PC-3 (cell line): ENCODE data around the gene PCDHA7. TPM values are rescaled to one million over a fixed set of nuclear protein-coding genes. Genes with fewer than 3 reads are reported as not detected.
"Not testable (repeated sequence)": the region's sequence is repeated elsewhere in the genome, so short reads cannot be mapped to it uniquely, and the experiment has no call there.

ENCODE experiments used
- ATAC-seq: fragments of 200-7000 bp; cut with Tn5 transposase; 2 replicates; pipeline ENCODE4 v1.9.1; 2020; ENCODE audit warnings: mild to moderate bottlenecking, moderate library complexity
- BruUV-seq: library from RNA; stranded (reverse); fragments of 400-500 nt; replicated peaks from 2 replicates; lab custom pipeline; 2021; lab: Mats Ljungman, UMichigan
- CTCF ChIA-PET: fragments of 300-600 bp; sonication (Branson Sonifier 250); formaldehyde crosslinking; loops from one replicate; lab custom pipeline; 2022; ENCODE audit warnings: antibody characterized with exemption; lab: Charles Lee
- POLR2A ChIA-PET: fragments of 300-600 bp; sonication (Branson Sonifier 250); formaldehyde crosslinking; loops from one replicate; lab custom pipeline; 2022; ENCODE audit warnings: antibody characterized with exemption; ENCODE audit not compliant: unreplicated experiment; lab: Charles Lee
- DNase-seq: peaks from one replicate; pipeline ENCODE4 v3.0.0-alpha.2; 2015
- H2AFZ ChIP-seq: fragments of 300-600 bp; sonication (generic); 2 replicates; pipeline ENCODE4 v1.6.0; 2016; ENCODE audit warnings: antibody characterized with exemption, low read length
- H3F3A ChIP-seq: fragments of 300-600 bp; sonication (generic); one replicate; pipeline ENCODE4 v1.6.0; 2017; ENCODE audit warnings: antibody characterized with exemption, low read length, control low read depth, mild to moderate bottlenecking; ENCODE audit not compliant: unreplicated experiment
- H3K27ac ChIP-seq: fragments of 300-600 bp; sonication (generic); 2 replicates; pipeline ENCODE4 v1.5.1; 2016; ENCODE audit warnings: mild to moderate bottlenecking, low read length
- H3K27me3 ChIP-seq: fragments of 300-600 bp; sonication (generic); 2 replicates; pipeline ENCODE4 v1.6.1; 2016; ENCODE audit warnings: low read length, mixed read lengths
- H3K36me3 ChIP-seq: fragments of 300-600 bp; sonication (generic); 2 replicates; pipeline ENCODE4 v1.6.1; 2016; ENCODE audit warnings: low read depth, mixed run types, low read length, mixed read lengths
- H3K4me1 ChIP-seq: fragments of 300-600 bp; sonication (generic); 2 replicates; pipeline ENCODE4 v1.5.1; 2016; ENCODE audit warnings: low read length; ENCODE audit not compliant: insufficient read depth
- H3K4me2 ChIP-seq: fragments of 300-600 bp; sonication (generic); 2 replicates; pipeline ENCODE4 v1.6.0; 2016; ENCODE audit warnings: low read length
- H3K4me3 ChIP-seq: fragments of 300-600 bp; sonication (generic); 2 replicates; pipeline ENCODE4 v1.5.1; 2016; ENCODE audit warnings: mild to moderate bottlenecking, low read length, mixed read lengths
- H3K79me2 ChIP-seq: fragments of 300-600 bp; sonication (generic); 2 replicates; pipeline ENCODE4 v1.6.1; 2017; ENCODE audit warnings: low read length, mixed read lengths
- H3K9ac ChIP-seq: fragments of 300-600 bp; sonication (generic); 2 replicates; pipeline ENCODE4 v1.6.0; 2016; ENCODE audit warnings: mild to moderate bottlenecking, low read length
- H3K9me2 ChIP-seq: fragments of 300-600 bp; sonication (generic); replicated peaks from 2 replicates; pipeline ENCODE4 v1.6.1; 2016; ENCODE audit warnings: mixed run types, low read length, mixed read lengths
- H3K9me3 ChIP-seq: fragments of 300-600 bp; sonication (generic); 2 replicates; pipeline ENCODE4 v1.6.1; 2016; ENCODE audit warnings: low read length, mixed read lengths
- H4K20me1 ChIP-seq: fragments of 300-600 bp; sonication (generic); 2 replicates; pipeline ENCODE4 v1.6.1; 2016; ENCODE audit warnings: low read length, mixed read lengths
- CTCF ChIP-seq: fragments of 300-600 bp; sonication (generic); conservative IDR thresholded peaks from 2 replicates; pipeline ENCODE4 v1.5.1; 2017; ENCODE audit warnings: antibody characterized with exemption, low read depth, mild to moderate bottlenecking, low read length
- EZH2 ChIP-seq: fragments of 300-600 bp; sonication (generic); IDR thresholded peaks from one replicate; pipeline ENCODE4 v1.6.1; 2017; ENCODE audit warnings: antibody characterized with exemption, mild to moderate bottlenecking, low read length; ENCODE audit not compliant: unreplicated experiment
- EZH2phosphoT487 ChIP-seq: fragments of 300-600 bp; sonication (generic); IDR thresholded peaks from 2 replicates; pipeline ENCODE4 v1.6.1; 2018; ENCODE audit warnings: mild to moderate bottlenecking, antibody characterized with exemption, low read length, borderline replicate concordance
- intact Hi-C: fragments of 100-400 bp; cut with micrococcal nuclease; formaldehyde crosslinking; loops from 2 replicates; pipeline ENCODE4 v1.9.0; 2023
- total RNA-seq: library from RNA; depleted of rRNA; stranded (reverse); fragments of >200 nt; gene quantifications from 2 replicates; pipeline ENCODE4 v1.2.3, GENCODE V29; 2014

Gene PCDHA7
- total RNA-seq, 1 experiment from 2014 or later, result 0.26 TPM

- ATAC-seq (no peak), DNase-seq (no peak)
- no peak for TF ChIP-seq CTCF
- POLR2A ChIA-PET, result no interaction called here
- H3K9ac ChIP-seq, result no peak overlapping the region
- H3F3A ChIP-seq, result no peaks in the 10 kb centered on the region
- H3K4me3 ChIP-seq, result no peak overlapping the region
- no peak overlapping the region for H3K27ac ChIP-seq
- CTCF ChIA-PET, result no interaction called here
- peaks cover 2% of the 10 kb centered on the region; the same call in 1 of the 2 replicates for H3K36me3 ChIP-seq
- H4K20me1 ChIP-seq, result no peaks in the 10 kb centered on the region
- H3K27me3 ChIP-seq, result no peaks in the 10 kb centered on the region
- H2AFZ ChIP-seq, result no peak overlapping the region
- no peaks in the 10 kb centered on the region for H3K79me2 ChIP-seq
- no TSS peak for BruUV-seq
- no peaks in the 10 kb centered on the region for H3K9me2 ChIP-seq
- no peaks in the 10 kb centered on the region for H3K4me1 ChIP-seq
- H3K4me2 ChIP-seq, result no peak overlapping the region
- intact Hi-C loops, result no loop called here
- H3K9me3 ChIP-seq, result peaks cover 18% of the 10 kb centered on the region
These were observed 43.0 kb upstream of the PCDHA7 start for GRCh38 chr5:140791089-140791488.

GRCh38 chr5:140794595-140795258 lies 39.3 kb upstream of the PCDHA7 start, which contains the start of gene PCDHA2:
Gene PCDHA2, plus strand, starts transcription at chr5:140794852.
- no peaks in the 10 kb centered on the region for H4K20me1 ChIP-seq
- POLR2A ChIA-PET, result no interaction called here
- intact Hi-C loops, result no loop called here
- H3K9ac ChIP-seq, result no peak within 1 kb of the TSS
- H3K4me3 ChIP-seq, result no peak within 1 kb of the TSS
- no peak for DNase-seq
- H3K27me3 ChIP-seq, result no peaks in the 10 kb centered on the region
- no peaks in the 10 kb centered on the region for H3F3A ChIP-seq
- H3K27ac ChIP-seq, result no peak within 1 kb of the TSS
- no peaks in the 10 kb centered on the region for H3K79me2 ChIP-seq
- no peak within 1 kb of the TSS for H2AFZ ChIP-seq
- ATAC-seq, result no peak
- H3K4me2 ChIP-seq, result no peak within 1 kb of the TSS
- H3K9me2 ChIP-seq, result no peaks in the 10 kb centered on the region
- peaks cover 2% of the 10 kb centered on the region; the same call in 1 of the 2 replicates for H3K36me3 ChIP-seq
- H3K9me3 ChIP-seq, result peaks cover 10% of the 10 kb centered on the region; the same call in 1 of the 2 replicates
- no TSS peak for BruUV-seq
- TF ChIP-seq EZH2phosphoT487 (no peak), EZH2 (no peak), CTCF (no peak)
- CTCF ChIA-PET, result no interaction called here
- no peaks in the 10 kb centered on the region for H3K4me1 ChIP-seq

- CTCF ChIA-PET, result no interaction called here
- Histone ChIP-seq H2AFZ (no peak overlapping the region), H3K9me2 (no peaks in the 10 kb centered on the region), H3K4me3 (no peak overlapping the region), H3K4me2 (no peak overlapping the region), H3K27ac (no peak overlapping the region), H3F3A (no peaks in the 10 kb centered on the region), H3K27me3 (no peaks in the 10 kb centered on the region), H3K79me2 (no peaks in the 10 kb centered on the region), H3K9ac (no peak overlapping the region), H3K4me1 (no peaks in the 10 kb centered on the region), H4K20me1 (no peaks in the 10 kb centered on the region), H3K36me3 (peaks cover 2% of the 10 kb centered on the region; the same call in 1 of the 2 replicates), H3K9me3 (peaks cover 9% of the 10 kb centered on the region; the same call in 1 of the 2 replicates)
- POLR2A ChIA-PET, result no interaction called here
- ATAC-seq, result no peak
- BruUV-seq, result no TSS peak
- intact Hi-C loops, result no loop called here
- DNase-seq, result no peak
- no peak for TF ChIP-seq CTCF
- no peak for TF ChIP-seq EZH2
- no peak for TF ChIP-seq EZH2phosphoT487
These were observed 38.8 kb upstream of the PCDHA7 start for GRCh38 chr5:140795259-140795641.

DNA sequence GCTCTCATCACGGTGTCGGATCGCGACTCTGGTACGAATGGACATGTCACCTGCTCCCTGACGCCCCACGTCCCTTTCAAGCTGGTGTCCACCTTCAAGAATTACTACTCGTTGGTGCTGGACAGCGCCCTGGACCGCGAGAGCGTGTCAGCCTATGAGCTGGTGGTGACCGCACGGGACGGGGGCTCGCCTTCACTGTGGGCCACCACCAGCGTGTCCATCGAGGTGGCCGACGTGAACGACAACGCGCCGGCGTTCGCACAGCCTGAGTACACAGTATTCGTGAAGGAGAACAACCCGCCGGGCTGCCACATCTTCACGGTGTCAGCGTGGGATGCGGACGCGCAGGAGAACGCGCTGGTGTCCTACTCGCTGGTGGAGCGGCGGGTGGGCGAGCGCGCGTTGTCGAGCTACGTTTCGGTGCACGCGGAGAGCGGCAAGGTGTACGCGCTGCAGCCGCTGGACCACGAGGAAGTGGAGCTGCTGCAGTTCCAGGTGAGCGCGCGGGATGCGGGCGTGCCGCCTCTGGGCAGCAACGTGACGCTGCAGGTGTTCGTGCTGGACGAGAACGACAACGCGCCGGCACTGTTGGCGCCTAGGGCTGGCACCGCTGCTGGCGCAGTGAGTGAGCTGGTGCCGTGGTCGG lies 37.9 kb upstream of the PCDHA7 start:
- POLR2A ChIA-PET, H3K79me2 ChIP-seq, H3K27ac ChIP-seq, H4K20me1 ChIP-seq, intact Hi-C loops, H2AFZ ChIP-seq, CTCF ChIA-PET, H3K27me3 ChIP-seq, DNase-seq, H3F3A ChIP-seq, H3K9ac ChIP-seq, H3K9me2 ChIP-seq, H3K4me3 ChIP-seq, H3K36me3 ChIP-seq, ATAC-seq, H3K4me2 ChIP-seq, H3K9me3 ChIP-seq, H3K4me1 ChIP-seq, BruUV-seq: not testable (repeated sequence)
